ENCODE measurements around the gene KCTD21. TPM values are rescaled to one million over a fixed set of nuclear protein-coding genes. Genes with fewer than 3 reads are reported as not detected.

KCTD21 gene
- total and polyA plus RNA-seq, 7 donors, result 4.2 to 18.8 (median 7.4) TPM

- 95 to 97% methylated on average over 14 of the region's 14 CpGs for WGBS, 2 donors
- Histone ChIP-seq H3K36me3 (peaks cover 0 to 70% (median 14%) of the 10 kb centered on the region in 4 donors), H3K9me3 (no peaks in the 10 kb centered on the region), H3K27ac (no peak overlapping the region), H3K4me1 (no peaks in the 10 kb centered on the region), H3K4me3 (no peak overlapping the region), H3K27me3 (no peaks in the 10 kb centered on the region)
- TF ChIP-seq EP300 (IDR thresholded peaks at IDR 0.05) (no peak), CTCF (IDR thresholded peaks at IDR 0.05) (no peak), POLR2AphosphoS5 (IDR thresholded peaks at IDR 0.05) (no peak), POLR2A (IDR thresholded peaks at IDR 0.05) (no peak)
- intact Hi-C loops (cut with DNase I), result no loop called here
- DNase-seq, result no peak
Measured at GRCh38 chr11:78217650-78218541, 29.5 kb upstream of the KCTD21 start.

GRCh38 chr11:78216571-78217287, 28.3 kb upstream of the KCTD21 start:
- no peaks in the 10 kb centered on the region for H3K4me1 ChIP-seq
- H3K27ac ChIP-seq, result no peak overlapping the region
- no peaks in the 10 kb centered on the region for H3K9me3 ChIP-seq
- intact Hi-C loops (cut with DNase I), result no loop called here
- TF ChIP-seq POLR2A (IDR thresholded peaks at IDR 0.05), result no peak
- no peak for TF ChIP-seq POLR2AphosphoS5 (IDR thresholded peaks at IDR 0.05)
- TF ChIP-seq EP300 (IDR thresholded peaks at IDR 0.05), result no peak
- no peak for TF ChIP-seq CTCF (IDR thresholded peaks at IDR 0.05)
- H3K36me3 ChIP-seq, result peaks cover 0 to 63% (median 12%) of the 10 kb centered on the region in 4 donors
- H3K4me3 ChIP-seq, result no peak overlapping the region
- 96 to 97% methylated on average over 5 of the region's 5 CpGs for WGBS, 2 donors
- H3K27me3 ChIP-seq, result no peaks in the 10 kb centered on the region
- DNase-seq, result no peak

- no peak for DNase-seq
Measured at GRCh38 chr11:78216021-78216420, 27.6 kb upstream of the KCTD21 start.

More at GRCh38 chr11:78216021-78216420, 27.6 kb upstream of the KCTD21 start:
- H3K9me3 ChIP-seq, result no peaks in the 10 kb centered on the region
- H3K27ac ChIP-seq, result no peak overlapping the region
- no peak overlapping the region for H3K4me3 ChIP-seq
- H3K4me1 ChIP-seq, result no peaks in the 10 kb centered on the region
- peaks cover 0 to 58% (median 12%) of the 10 kb centered on the region in 4 donors for H3K36me3 ChIP-seq
- 93 to 95% methylated on average over 3 of the region's 3 CpGs for WGBS, 2 donors
- no peaks in the 10 kb centered on the region for H3K27me3 ChIP-seq
- intact Hi-C loops (cut with DNase I), result no loop called here
- TF ChIP-seq POLR2AphosphoS5 (IDR thresholded peaks at IDR 0.05) (no peak), POLR2A (IDR thresholded peaks at IDR 0.05) (no peak), CTCF (IDR thresholded peaks at IDR 0.05) (no peak), EP300 (IDR thresholded peaks at IDR 0.05) (no peak)
